ENCODE results near the gene EZH1. TPM values are rescaled to one million over a fixed set of nuclear protein-coding genes. Genes with fewer than 3 reads are reported as not detected.

The EZH1 gene
- total and polyA plus RNA-seq, 10 of the 15 experiments (the other 5 are each of a cell fraction or from before 2014, with no cell fraction given), result 6.1 to 43.3 (median 16.8) TPM

DNA sequence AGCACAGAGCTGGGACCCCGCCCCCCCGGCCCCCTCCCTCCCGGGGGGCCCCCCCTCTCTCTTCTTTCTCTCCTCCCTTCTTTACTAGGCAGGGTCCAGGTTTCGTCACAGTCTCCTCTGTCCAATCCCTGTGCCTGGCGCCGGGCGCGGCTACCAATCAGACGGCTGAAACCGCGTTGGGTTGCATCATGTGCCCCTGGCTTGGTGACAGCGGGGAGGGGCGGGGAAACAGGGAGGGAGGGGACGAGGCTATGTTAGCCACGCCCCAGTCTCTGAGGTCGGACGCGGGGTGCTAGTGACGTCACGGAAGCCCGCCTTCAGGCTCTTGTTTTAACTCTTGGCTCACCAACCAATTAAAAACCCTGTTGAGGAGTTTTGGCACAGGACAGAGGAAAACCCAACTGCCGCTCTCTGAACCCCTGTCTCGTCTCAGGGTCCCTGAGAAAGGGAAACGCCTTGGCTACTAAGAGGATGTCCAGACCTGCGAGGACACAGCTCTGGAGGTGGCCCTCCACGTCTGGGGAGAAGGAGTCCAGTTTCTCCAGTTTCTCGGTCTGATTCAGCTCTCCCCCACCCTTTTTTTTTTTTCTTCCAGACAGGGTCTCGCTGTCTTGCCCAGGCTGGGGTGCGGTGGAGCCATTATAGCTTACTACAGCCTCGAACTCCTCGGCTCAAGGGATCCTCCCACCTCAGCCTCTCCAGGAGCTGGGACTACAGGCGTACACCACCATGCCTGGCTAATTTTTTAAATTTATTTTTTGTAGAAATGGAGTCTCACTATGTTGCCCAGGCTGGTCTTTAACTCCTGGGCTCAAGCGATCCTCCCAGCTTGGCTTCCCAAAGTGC lies 67.6 kb downstream of the EZH1 start (continued):
- TF ChIP-seq BCLAF1 (IDR thresholded peaks at IDR 0.05), result no peak
- TF ChIP-seq ZNF217 (IDR thresholded peaks at IDR 0.05), result no peak
- TF ChIP-seq TCF12 (IDR thresholded peaks at IDR 0.05; ENCODE audit: low read depth, low read length), result no peak
- no peak for TF ChIP-seq BMI1 (IDR thresholded peaks at IDR 0.05; ENCODE audit: borderline replicate concordance)
- TF ChIP-seq SP1 (IDR thresholded peaks at IDR 0.05; ENCODE audit: low read depth, low read length), result peak; percentile 93
- TF ChIP-seq NFYB (IDR thresholded peaks at IDR 0.05; ENCODE audit: insufficient read depth, low read depth, low read length), result peak; percentile 94
- no peak for TF ChIP-seq EGR1 (IDR thresholded peaks at IDR 0.05; ENCODE audit: borderline replicate concordance in 1 of 2, low read depth in 2 of 2, low read length in 2 of 2)
- TF ChIP-seq RB1 (IDR thresholded peaks at IDR 0.05; ENCODE audit: borderline replicate concordance), result 0 out of 2 replicates have a peak, but pooled peaks have one; percentile 23
- TF ChIP-seq RELA (IDR thresholded peaks at IDR 0.05; ENCODE audit: borderline replicate concordance, partially characterized antibody), result no peak
- no peak for TF ChIP-seq IKZF1 (conservative IDR thresholded peaks at IDR 0.05)
- no peak for TF ChIP-seq CREB1 (IDR thresholded peaks at IDR 0.05; ENCODE audit: low read depth)
- no peak for TF ChIP-seq CHD1 (IDR thresholded peaks at IDR 0.05; ENCODE audit: low read depth, low read length)
- peak; percentile 100 for TF ChIP-seq NBN (IDR thresholded peaks at IDR 0.05)
- TF ChIP-seq BACH1 (IDR thresholded peaks at IDR 0.05; ENCODE audit: borderline replicate concordance), result no peak
- no peak for TF ChIP-seq NR2C1 (IDR thresholded peaks at IDR 0.05)
- no peak for TF ChIP-seq JUND (IDR thresholded peaks at IDR 0.05; ENCODE audit: low read depth, low read length)
- TF ChIP-seq PAX8 (IDR thresholded peaks at IDR 0.05), result no peak
- TF ChIP-seq NR2C2 (IDR thresholded peaks at IDR 0.05; ENCODE audit: borderline replicate concordance, control insufficient read depth, insufficient read length, low read depth), result no peak
- TF ChIP-seq YY1 (IDR thresholded peaks at IDR 0.05; ENCODE audit: low read depth, low read length), result no peak
- TF ChIP-seq ZNF24 (IDR thresholded peaks at IDR 0.05), result no peak
- TF ChIP-seq POLR2AphosphoS2 (IDR thresholded peaks at IDR 0.05; ENCODE audit: low read depth, low read length), result no peak
- TF ChIP-seq HDAC2 (IDR thresholded peaks at IDR 0.05), result no peak
- TF ChIP-seq ZSCAN29 (IDR thresholded peaks at IDR 0.05), result no peak
- TF ChIP-seq CHD2 (IDR thresholded peaks at IDR 0.05; ENCODE audit: borderline replicate concordance, low read depth, low read length), result peak; percentile 82
- TF ChIP-seq TCF7 (IDR thresholded peaks at IDR 0.05; ENCODE audit: borderline replicate concordance), result no peak
- TF ChIP-seq SIN3A (IDR thresholded peaks at IDR 0.05; ENCODE audit: low read depth, low read length), result no peak
- TF ChIP-seq, protein P1, sequence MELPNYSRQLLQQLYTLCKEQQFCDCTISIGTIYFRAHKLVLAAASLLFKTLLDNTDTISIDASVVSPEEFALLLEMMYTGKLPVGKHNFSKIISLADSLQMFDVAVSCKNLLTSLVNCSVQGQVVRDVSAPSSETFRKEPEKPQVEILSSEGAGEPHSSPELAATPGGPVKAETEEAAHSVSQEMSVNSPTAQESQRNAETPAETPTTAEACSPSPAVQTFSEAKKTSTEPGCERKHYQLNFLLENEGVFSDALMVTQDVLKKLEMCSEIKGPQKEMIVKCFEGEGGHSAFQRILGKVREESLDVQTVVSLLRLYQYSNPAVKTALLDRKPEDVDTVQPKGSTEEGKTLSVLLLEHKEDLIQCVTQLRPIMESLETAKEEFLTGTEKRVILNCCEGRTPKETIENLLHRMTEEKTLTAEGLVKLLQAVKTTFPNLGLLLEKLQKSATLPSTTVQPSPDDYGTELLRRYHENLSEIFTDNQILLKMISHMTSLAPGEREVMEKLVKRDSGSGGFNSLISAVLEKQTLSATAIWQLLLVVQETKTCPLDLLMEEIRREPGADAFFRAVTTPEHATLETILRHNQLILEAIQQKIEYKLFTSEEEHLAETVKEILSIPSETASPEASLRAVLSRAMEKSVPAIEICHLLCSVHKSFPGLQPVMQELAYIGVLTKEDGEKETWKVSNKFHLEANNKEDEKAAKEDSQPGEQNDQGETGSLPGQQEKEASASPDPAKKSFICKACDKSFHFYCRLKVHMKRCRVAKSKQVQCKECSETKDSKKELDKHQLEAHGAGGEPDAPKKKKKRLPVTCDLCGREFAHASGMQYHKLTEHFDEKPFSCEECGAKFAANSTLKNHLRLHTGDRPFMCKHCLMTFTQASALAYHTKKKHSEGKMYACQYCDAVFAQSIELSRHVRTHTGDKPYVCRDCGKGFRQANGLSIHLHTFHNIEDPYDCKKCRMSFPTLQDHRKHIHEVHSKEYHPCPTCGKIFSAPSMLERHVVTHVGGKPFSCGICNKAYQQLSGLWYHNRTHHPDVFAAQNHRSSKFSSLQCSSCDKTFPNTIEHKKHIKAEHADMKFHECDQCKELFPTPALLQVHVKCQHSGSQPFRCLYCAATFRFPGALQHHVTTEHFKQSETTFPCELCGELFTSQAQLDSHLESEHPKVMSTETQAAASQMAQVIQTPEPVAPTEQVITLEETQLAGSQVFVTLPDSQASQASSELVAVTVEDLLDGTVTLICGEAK (IDR thresholded peaks at IDR 0.05; ENCODE audit: borderline replicate concordance), result no peak

Data from GM12878 (cell line).